HG03060 (cell line): Measurements from ENCODE around the gene USP28.
"Not testable (repeated sequence)": the region's sequence is repeated elsewhere in the genome, so short reads cannot be mapped to it uniquely, and the experiment has no call there.

ENCODE experiments used
- ATAC-seq: cut with Tn5 transposase; IDR thresholded peaks from one replicate; pipeline ENCODE4 v1.9.1; 2021; ENCODE audit warnings: low read depth, moderate number of reproducible peaks; ENCODE audit not compliant: unreplicated experiment

Gene USP28

GRCh38 chr11:113779496-113779895, 95.9 kb downstream of the USP28 start, which contains the start of gene CLDN25:
Gene CLDN25 (plus strand): TSS chr11:113779796. CDS start chr11:113779796, 0 bp downstream.
- ATAC-seq = no peak

- no peak for ATAC-seq
Measured at GRCh38 chr11:113778111-113778910, 97.1 kb downstream of the USP28 start.

- ATAC-seq = no peak
Measured at GRCh38 chr11:113774174-113774503, 101.2 kb downstream of the USP28 start.

DNA sequence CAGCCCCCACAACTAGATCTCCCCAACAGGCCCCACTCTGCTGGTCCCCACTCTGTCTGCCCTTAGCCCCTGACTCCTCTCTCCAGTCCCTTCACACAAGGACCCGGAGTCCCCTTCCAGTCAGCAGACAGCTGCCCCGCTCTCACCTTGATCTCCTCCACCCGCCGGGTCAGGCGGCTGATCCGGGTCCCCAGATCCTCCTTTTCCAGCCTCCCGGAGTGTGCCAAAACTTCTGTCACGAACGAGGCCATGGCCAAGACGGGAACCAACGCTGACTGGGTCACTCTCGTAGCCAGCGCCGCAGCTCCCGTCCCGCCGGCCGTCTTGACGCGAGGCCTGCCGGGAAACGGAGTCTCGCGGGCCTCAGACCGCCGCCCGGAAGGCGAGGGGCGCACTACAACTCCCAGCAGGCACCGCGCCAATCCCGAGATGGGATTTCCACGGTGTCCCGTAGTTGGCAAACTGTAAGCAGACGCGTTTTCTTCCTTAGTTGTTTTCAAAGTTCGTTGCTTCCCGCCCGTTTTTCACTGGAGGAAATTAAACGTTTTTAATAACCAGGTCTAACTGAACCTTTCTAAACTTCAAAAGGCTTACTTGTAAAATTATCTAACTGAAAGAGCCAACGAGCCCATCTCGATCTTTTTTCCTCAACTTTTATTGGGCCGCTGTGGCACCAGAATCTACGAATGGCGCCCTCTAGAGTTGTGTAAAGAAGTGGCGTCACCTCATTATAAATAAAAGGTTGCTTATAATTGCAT, 101.8 kb downstream of the USP28 start, which contains the start of gene ZW10:
TSS of gene ZW10 (minus strand) at position 277 of the 758 bp plus-strand sequence. CDS start at position 251, 26 bp downstream.
- ATAC-seq = peak; percentile 97

DNA sequence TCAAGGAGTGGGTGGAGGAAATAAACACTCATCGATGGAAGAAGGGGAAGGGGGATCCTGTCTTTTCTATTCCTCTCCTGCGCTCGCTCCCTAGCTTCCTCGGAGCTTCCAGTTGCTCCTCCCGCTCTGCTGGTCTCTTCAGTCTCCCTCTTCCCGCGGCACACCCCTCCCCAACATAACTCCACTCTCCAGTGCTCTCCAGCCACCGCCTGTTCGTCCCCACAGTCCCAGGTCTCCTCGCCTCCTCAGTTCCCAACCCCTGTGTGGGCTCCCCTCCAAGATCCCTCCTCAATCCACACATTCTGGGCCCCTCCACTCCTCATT, 102.3 kb downstream of the USP28 start:
- no peak for ATAC-seq

DNA sequence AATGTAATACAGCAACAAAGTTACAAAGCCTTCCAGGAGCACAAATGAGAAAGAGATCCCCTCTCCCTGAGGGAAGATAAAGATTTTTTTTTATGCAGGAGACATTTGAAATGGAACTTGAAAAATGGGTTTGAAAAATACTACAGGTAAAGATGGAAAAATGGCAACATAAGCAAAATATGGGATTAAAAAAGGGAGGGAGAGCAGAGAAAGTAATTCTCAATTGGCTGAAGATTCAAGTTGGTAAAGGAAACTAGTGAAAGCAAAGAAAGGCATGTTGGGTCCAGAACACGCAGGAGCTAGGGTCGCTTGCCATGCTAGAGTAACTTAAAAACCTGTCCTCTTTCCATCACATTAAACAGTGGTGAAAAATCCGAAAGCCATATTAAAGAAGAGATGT, 103.4 kb downstream of the USP28 start:
- no peak for ATAC-seq

GRCh38 chr11:113764527-113765219, 110.7 kb downstream of the USP28 start:
- ATAC-seq = no peak

GRCh38 chr11:113763040-113763439, 112.3 kb downstream of the USP28 start:
- ATAC-seq = not testable (repeated sequence)

DNA sequence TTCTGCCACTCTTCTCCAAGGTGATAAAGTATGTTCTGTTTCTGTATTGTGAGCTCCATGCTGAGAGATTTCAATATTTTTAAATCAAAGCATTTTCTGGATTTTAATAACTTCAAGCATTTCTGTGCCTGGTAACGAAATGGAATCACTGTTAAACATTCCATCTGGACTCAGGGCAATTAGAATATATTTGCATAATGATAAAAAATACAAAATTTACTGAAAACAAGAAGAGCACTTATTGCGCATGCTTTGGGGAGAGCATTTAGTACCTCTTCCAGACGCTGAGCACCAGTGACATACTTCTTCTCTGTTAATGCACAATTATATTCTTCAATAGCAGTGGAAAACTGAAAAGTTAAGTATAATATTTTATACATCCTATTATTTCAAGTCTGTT, 115.1 kb downstream of the USP28 start:
- ATAC-seq = no peak

DNA sequence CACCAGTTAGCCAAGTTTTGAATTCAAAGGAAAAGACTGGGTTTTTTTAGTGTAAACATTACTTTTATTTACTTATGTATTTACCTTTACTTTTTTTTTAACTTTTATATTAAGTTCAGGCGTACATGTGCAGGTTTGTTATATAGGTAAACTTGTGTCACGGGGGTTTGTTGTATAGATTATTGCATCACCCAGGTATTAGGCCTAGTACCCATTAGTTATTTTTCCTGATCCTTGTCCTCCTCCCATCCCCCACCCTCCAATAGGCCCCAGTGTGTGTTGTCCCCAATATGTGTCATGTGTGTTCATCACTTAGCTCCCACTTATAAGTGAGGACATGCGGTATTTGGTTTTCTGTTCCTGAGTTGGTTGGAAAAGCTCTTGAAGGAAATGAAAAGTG, 122.4 kb downstream of the USP28 start:
- no peak for ATAC-seq
